Caco-2 (cell line): ENCODE results near the gene RFTN1. TPM values are rescaled to one million over a fixed set of nuclear protein-coding genes. Genes with fewer than 3 reads are reported as not detected.

Source experiments
- BruUV-seq: library from RNA; stranded (reverse); fragments of 400-500 nt; replicated peaks from 2 replicates; lab custom pipeline; 2021; lab: Mats Ljungman, UMichigan
- CTCF ChIA-PET: fragments of 300-600 bp; sonication (Branson Sonifier 250); formaldehyde crosslinking; loops from one replicate; lab custom pipeline; 2022; ENCODE audit warnings: antibody characterized with exemption; lab: Charles Lee
- POLR2A ChIA-PET: fragments of 300-600 bp; sonication (Branson Sonifier 250); formaldehyde crosslinking; loops from one replicate; lab custom pipeline; 2022; ENCODE audit warnings: antibody characterized with exemption; lab: Charles Lee
- DNase-seq, 2 experiments: peaks; one replicate each; pipeline versions ENCODE4 v3.0.0 to v3.0.0-alpha.2; 2020 to 2022
- H3K27me3 ChIP-seq: replicated peaks from 2 replicates; pipeline ENCODE4 v1.6.0; 2011; ENCODE audit warnings: low read length; ENCODE audit not compliant: control insufficient read depth, insufficient read depth
- H3K36me3 ChIP-seq: 2 replicates; pipeline ENCODE4 v1.5.1; 2011; ENCODE audit warnings: low read length; ENCODE audit not compliant: control insufficient read depth, insufficient read depth
- H3K4me1 ChIP-seq: fragments of 250-450 bp; sonication (Bioruptor Pico); 2 replicates; pipeline ENCODE4 v1.5.1; 2020; ENCODE audit warnings: mild to moderate bottlenecking
- H3K4me3 ChIP-seq: 2 replicates; pipeline ENCODE4 v1.5.1; 2011; ENCODE audit warnings: low read depth, mild to moderate bottlenecking, control low read depth, low read length
- H3K9me3 ChIP-seq: fragments of 250-450 bp; sonication (Bioruptor Pico); 2 replicates; pipeline ENCODE4 v1.5.1; 2020; ENCODE audit warnings: mild to moderate bottlenecking, moderate library complexity
- H3K27ac Mint-ChIP-seq: one replicate; pipeline ENCODE4 v1.8.0; 2022; ENCODE audit warnings: mixed read lengths; ENCODE audit not compliant: unreplicated experiment
- H3K27me3 Mint-ChIP-seq: one replicate; pipeline ENCODE4 v1.8.0; 2022; ENCODE audit warnings: mixed read lengths; ENCODE audit not compliant: insufficient read depth, unreplicated experiment
- H3K36me3 Mint-ChIP-seq: one replicate; pipeline ENCODE4 v1.8.0; 2022; ENCODE audit warnings: mild to moderate bottlenecking, mixed read lengths; ENCODE audit not compliant: insufficient read depth, unreplicated experiment
- H3K4me1 Mint-ChIP-seq: one replicate; pipeline ENCODE4 v1.8.0; 2022; ENCODE audit warnings: low read depth, mixed read lengths; ENCODE audit not compliant: unreplicated experiment
- H3K4me3 Mint-ChIP-seq: one replicate; pipeline ENCODE4 v1.8.0; 2022; ENCODE audit warnings: mild to moderate bottlenecking, moderate library complexity, mixed read lengths; ENCODE audit not compliant: unreplicated experiment
- H3K9me3 Mint-ChIP-seq: one replicate; pipeline ENCODE4 v1.8.0; 2022; ENCODE audit warnings: mixed read lengths; ENCODE audit not compliant: unreplicated experiment
- intact Hi-C: fragments of 100-400 bp; cut with micrococcal nuclease; formaldehyde crosslinking; loops from one replicate; pipeline ENCODE4 v1.10.0; 2022; ENCODE audit not compliant: unreplicated experiment
- total RNA-seq: library from RNA; stranded (reverse); gene quantifications from 2 replicates; pipeline ENCODE4 v1.2.3, GENCODE V29; 2022
- TF ChIP-seq, protein P1 (sequence below), 2 experiments: fragments of 200-600 bp in 1 of 2; IDR thresholded peaks; 1 replicate in 1 of 2; 2 replicates in 1 of 2; pipeline versions ENCODE4 v1.5.1 to v1.8.0; 2011 to 2022; ENCODE audit warnings: antibody characterized with exemption in 1 of 2, control low read depth in 1 of 2, inconsistent platforms in 1 of 2, low read depth in 1 of 2, low read length in 1 of 2, mild to moderate bottlenecking in 1 of 2, moderate library complexity in 1 of 2; ENCODE audit not compliant: insufficient read depth in 1 of 2, severe bottlenecking in 1 of 2, unreplicated experiment in 1 of 2

Gene RFTN1
- total RNA-seq, 1 experiment from 2014 or later: 10.2 TPM

DNA sequence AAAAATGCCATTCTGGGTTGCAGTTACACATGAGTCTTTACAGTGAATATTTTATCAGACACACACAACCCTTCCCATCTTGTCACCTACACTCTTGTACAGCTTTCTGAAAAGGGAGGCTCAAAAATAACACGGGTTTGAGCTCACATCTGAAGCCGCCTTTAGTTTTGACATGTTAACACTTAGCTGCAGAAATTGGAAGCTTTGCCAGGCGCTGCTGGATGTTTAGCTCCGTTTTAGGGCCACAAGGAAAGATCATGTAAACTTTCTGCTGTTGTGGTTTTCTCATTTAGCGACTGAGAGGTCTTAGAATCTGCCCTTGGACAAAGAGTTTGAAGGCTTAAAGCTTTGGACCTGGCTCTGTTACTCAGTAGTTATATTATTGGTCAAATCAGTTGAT, 128.3 kb downstream of the RFTN1 start:
- no peaks in the 10 kb centered on the region for H3K27me3 Mint-ChIP-seq
- no peak overlapping the region for H3K4me3 Mint-ChIP-seq
- H3K27me3 ChIP-seq: no peaks in the 10 kb centered on the region
- no peaks in the 10 kb centered on the region for H3K4me1 ChIP-seq
- no peaks in the 10 kb centered on the region for H3K36me3 ChIP-seq
- no peaks in the 10 kb centered on the region for H3K9me3 Mint-ChIP-seq
- H3K27ac Mint-ChIP-seq: no peak overlapping the region
- CTCF ChIA-PET: no interaction called here
- H3K36me3 Mint-ChIP-seq: no peaks in the 10 kb centered on the region
- TF ChIP-seq, protein P1, sequence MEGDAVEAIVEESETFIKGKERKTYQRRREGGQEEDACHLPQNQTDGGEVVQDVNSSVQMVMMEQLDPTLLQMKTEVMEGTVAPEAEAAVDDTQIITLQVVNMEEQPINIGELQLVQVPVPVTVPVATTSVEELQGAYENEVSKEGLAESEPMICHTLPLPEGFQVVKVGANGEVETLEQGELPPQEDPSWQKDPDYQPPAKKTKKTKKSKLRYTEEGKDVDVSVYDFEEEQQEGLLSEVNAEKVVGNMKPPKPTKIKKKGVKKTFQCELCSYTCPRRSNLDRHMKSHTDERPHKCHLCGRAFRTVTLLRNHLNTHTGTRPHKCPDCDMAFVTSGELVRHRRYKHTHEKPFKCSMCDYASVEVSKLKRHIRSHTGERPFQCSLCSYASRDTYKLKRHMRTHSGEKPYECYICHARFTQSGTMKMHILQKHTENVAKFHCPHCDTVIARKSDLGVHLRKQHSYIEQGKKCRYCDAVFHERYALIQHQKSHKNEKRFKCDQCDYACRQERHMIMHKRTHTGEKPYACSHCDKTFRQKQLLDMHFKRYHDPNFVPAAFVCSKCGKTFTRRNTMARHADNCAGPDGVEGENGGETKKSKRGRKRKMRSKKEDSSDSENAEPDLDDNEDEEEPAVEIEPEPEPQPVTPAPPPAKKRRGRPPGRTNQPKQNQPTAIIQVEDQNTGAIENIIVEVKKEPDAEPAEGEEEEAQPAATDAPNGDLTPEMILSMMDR (IDR thresholded peaks at IDR 0.05; ENCODE audit: insufficient read depth in 1 of 2, low read depth in 1 of 2, low read length in 1 of 2, severe bottlenecking in 1 of 2, unreplicated experiment in 1 of 2): no peak
- no peaks in the 10 kb centered on the region for H3K9me3 ChIP-seq
- POLR2A ChIA-PET: no interaction called here
- H3K4me1 Mint-ChIP-seq: peaks cover 7% of the 10 kb centered on the region
- no peak for DNase-seq
- intact Hi-C loops: no loop called here
- BruUV-seq: no TSS peak
- H3K4me3 ChIP-seq: no peak overlapping the region

DNA sequence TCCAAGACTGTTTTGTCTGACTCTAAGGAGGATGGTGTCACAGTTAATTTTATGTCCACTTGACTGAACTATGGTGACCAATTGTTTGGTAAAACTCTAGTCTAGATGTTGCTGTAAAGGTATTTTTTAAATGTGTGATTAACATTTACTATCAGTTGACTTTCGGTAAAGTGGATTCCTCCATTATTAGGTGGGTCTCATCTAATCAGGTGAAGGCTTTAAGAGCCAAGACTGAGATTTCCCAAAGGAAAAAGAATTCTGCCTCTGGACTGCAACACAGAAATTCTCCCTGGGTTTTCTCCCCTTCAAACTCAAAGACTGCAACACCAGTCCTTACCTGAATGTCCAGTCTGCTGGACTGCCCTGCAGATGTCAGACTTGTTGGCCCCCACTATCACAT, 129.6 kb downstream of the RFTN1 start:
- no peak overlapping the region for H3K4me3 ChIP-seq
- H3K4me1 ChIP-seq: no peaks in the 10 kb centered on the region
- no peak overlapping the region for H3K27ac Mint-ChIP-seq
- no peaks in the 10 kb centered on the region for H3K9me3 Mint-ChIP-seq
- no peaks in the 10 kb centered on the region for H3K27me3 Mint-ChIP-seq
- BruUV-seq: no TSS peak
- H3K36me3 Mint-ChIP-seq: no peaks in the 10 kb centered on the region
- peaks cover 7% of the 10 kb centered on the region for H3K4me1 Mint-ChIP-seq
- no peaks in the 10 kb centered on the region for H3K27me3 ChIP-seq
- intact Hi-C loops: no loop called here
- ChIA-PET CTCF (no interaction called here), POLR2A (no interaction called here)
- no peaks in the 10 kb centered on the region for H3K36me3 ChIP-seq
- TF ChIP-seq, protein P1 (IDR thresholded peaks at IDR 0.05; ENCODE audit: insufficient read depth in 1 of 2, low read depth in 1 of 2, low read length in 1 of 2, severe bottlenecking in 1 of 2, unreplicated experiment in 1 of 2): no peak
- no peak overlapping the region for H3K4me3 Mint-ChIP-seq
- no peaks in the 10 kb centered on the region for H3K9me3 ChIP-seq
- DNase-seq: no peak

DNA sequence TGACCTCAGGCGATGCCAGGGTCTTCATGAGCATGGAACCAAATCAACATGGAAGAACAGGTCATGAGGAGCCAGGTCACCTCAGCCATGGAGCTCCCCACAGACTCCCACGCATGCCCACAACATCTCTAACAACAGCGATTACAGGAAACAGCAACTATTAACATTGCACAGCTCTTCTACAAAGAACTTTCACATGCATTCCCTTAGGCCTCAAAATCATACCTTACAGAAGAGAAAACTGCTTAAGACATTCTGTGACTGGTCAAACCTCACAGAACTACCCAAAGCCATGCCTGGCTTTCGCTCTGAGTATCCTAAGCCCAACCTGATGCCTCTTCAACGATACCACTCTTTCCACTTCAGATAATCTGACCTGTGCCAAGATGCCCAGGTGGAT, 130.7 kb downstream of the RFTN1 start:
- ChIA-PET POLR2A (no interaction called here), CTCF (no interaction called here)
- no TSS peak for BruUV-seq

More for the DNA sequence above, 130.7 kb downstream of the RFTN1 start:
- TF ChIP-seq, protein P1 (IDR thresholded peaks at IDR 0.05; ENCODE audit: insufficient read depth in 1 of 2, low read depth in 1 of 2, low read length in 1 of 2, severe bottlenecking in 1 of 2, unreplicated experiment in 1 of 2): no peak
- Histone ChIP-seq H3K4me3 (no peak overlapping the region), H3K4me1 (no peaks in the 10 kb centered on the region), H3K36me3 (no peaks in the 10 kb centered on the region), H3K9me3 (no peaks in the 10 kb centered on the region), H3K27me3 (no peaks in the 10 kb centered on the region)
- no peaks in the 10 kb centered on the region for H3K27me3 Mint-ChIP-seq
- no peaks in the 10 kb centered on the region for H3K9me3 Mint-ChIP-seq
- no peak overlapping the region for H3K27ac Mint-ChIP-seq
- no peaks in the 10 kb centered on the region for H3K36me3 Mint-ChIP-seq
- H3K4me1 Mint-ChIP-seq: peaks cover 10% of the 10 kb centered on the region
- DNase-seq: no peak
- no peak overlapping the region for H3K4me3 Mint-ChIP-seq
- intact Hi-C loops: no loop called here
